K562 (cell line): ENCODE measurements around the gene AKT3. TPM values are rescaled to one million over a fixed set of nuclear protein-coding genes. Genes with fewer than 3 reads are reported as not detected.

ENCODE experiments used
- ATAC-seq: fragments of 200-7000 bp; cut with Tn5 transposase; 3 replicates; pipeline ENCODE4 v1.9.1; 2020; ENCODE audit warnings: moderate library complexity
- BruUV-seq: library from RNA; stranded (reverse); fragments of 400-500 nt; replicated peaks from 2 replicates; lab custom pipeline; 2021; lab: Mats Ljungman, UMichigan
- CTCF ChIA-PET: fragments of 300-600 bp; formaldehyde crosslinking; extraction: SDS; loops from one replicate; lab custom pipeline; 2021; ENCODE audit warnings: low intra/inter-chr PET ratio; lab: Yijun Ruan, JAX
- POLR2A ChIA-PET: fragments of 300-600, 350-650 bp; sonication (Branson Sonifier 250); formaldehyde crosslinking; extraction: SDS; loops from one replicate; lab custom pipeline; 2021; ENCODE audit warnings: antibody characterized with exemption, inconsistent platforms; lab: Yijun Ruan, JAX
- DNase-seq, 4 experiments: peaks; one replicate each; pipeline versions ENCODE4 v3.0.0 to v3.0.0-alpha.2; 2011 to 2018; ENCODE audit warnings: low spot score in 3 of 4, mixed read lengths in 3 of 4; ENCODE audit errors: extremely low read depth in 1 of 4
- FAIRE-seq: peaks from 2 replicates; lab custom pipeline; 2011; peaks lifted over from hg19 to GRCh38; lab: Jason Lieb, UNC
- H2AFZ ChIP-seq: 2 replicates; pipeline ENCODE4 v1.6.0; 2011; ENCODE audit warnings: low read depth, low read length, control low read depth, inconsistent platforms
- H3K27ac ChIP-seq: fragments of 200-600 bp; 3 replicates; pipeline ENCODE4 v1.8.0; 2011; ENCODE audit warnings: low read depth, mild to moderate bottlenecking, control low read depth, inconsistent platforms, low read length, moderate library complexity, mixed read lengths; ENCODE audit errors: extremely low read depth
- H3K27me3 ChIP-seq, 2 experiments: fragments of 300-600 bp in 1 of 2; 2 replicates in 1 of 2; 3 replicates in 1 of 2; pipeline versions ENCODE4 v1.6.0 to v1.8.0; 2011; ENCODE audit warnings: inconsistent platforms in 2 of 2, low read length in 2 of 2, mild to moderate bottlenecking in 1 of 2, mixed read lengths in 1 of 2, moderate library complexity in 1 of 2; ENCODE audit not compliant: control insufficient read depth in 2 of 2, insufficient read depth in 2 of 2
- H3K36me3 ChIP-seq: fragments of 300-600 bp; 3 replicates; pipeline ENCODE4 v1.8.0; 2011; ENCODE audit warnings: mild to moderate bottlenecking, low read length, inconsistent platforms; ENCODE audit not compliant: control insufficient read depth, insufficient read depth
- H3K4me1 ChIP-seq, 2 experiments: fragments of 200-600 bp in 1 of 2; replicated peaks in 1 of 2; 2 replicates in 1 of 2; 3 replicates in 1 of 2; pipeline versions ENCODE4 v1.5.1 to v1.8.0; 2011; ENCODE audit warnings: inconsistent platforms in 2 of 2, low read length in 2 of 2, mild to moderate bottlenecking in 1 of 2, mixed read lengths in 1 of 2, moderate library complexity in 1 of 2; ENCODE audit not compliant: control insufficient read depth in 2 of 2, insufficient read depth in 2 of 2
- H3K4me2 ChIP-seq: 2 replicates; pipeline ENCODE4 v1.6.1; 2011; ENCODE audit warnings: low read length, control low read depth, inconsistent platforms, mixed read lengths; ENCODE audit not compliant: insufficient read depth
- H3K4me3 ChIP-seq: fragments of 200-600 bp; sonication (generic), shearing (Covaris generic); 2 replicates; pipeline ENCODE4 v1.5.1; 2016; ENCODE audit warnings: control low read depth, inconsistent platforms
- H3K79me2 ChIP-seq: fragments of 200-600 bp; 3 replicates; pipeline ENCODE4 v1.8.0; 2011; ENCODE audit warnings: low read length, inconsistent platforms; ENCODE audit not compliant: control insufficient read depth, insufficient read depth
- H3K9ac ChIP-seq, 2 experiments: 2 replicates each; pipeline versions ENCODE4 v1.6.0 to v1.6.1; 2011; ENCODE audit warnings: low read depth in 2 of 2, low read length in 2 of 2, control low read depth in 1 of 2, inconsistent platforms in 1 of 2, mild to moderate bottlenecking in 1 of 2, mixed read lengths in 1 of 2; ENCODE audit not compliant: insufficient read depth in 1 of 2
- H3K9me1 ChIP-seq: one replicate; pipeline ENCODE4 v1.6.0; 2011; ENCODE audit warnings: inconsistent platforms, mild to moderate bottlenecking, low read length, moderate library complexity; ENCODE audit not compliant: control insufficient read depth, insufficient read depth
- H3K9me3 ChIP-seq: replicated peaks from 2 replicates; pipeline ENCODE4 v1.5.1; 2011; ENCODE audit warnings: low read depth, low read length, inconsistent platforms; ENCODE audit not compliant: control insufficient read depth, insufficient read depth
- H4K20me1 ChIP-seq: replicated peaks from 2 replicates; pipeline ENCODE4 v1.6.1; 2011; ENCODE audit warnings: low read length, inconsistent platforms, mixed read lengths; ENCODE audit not compliant: control insufficient read depth, insufficient read depth
- CGGBP1 ChIP-seq: fragments of 250-450 bp; sonication (Bioruptor Pico); IDR thresholded peaks from 2 replicates; pipeline ENCODE4 v1.9.0; 2021; ENCODE audit warnings: mild to moderate bottlenecking
- CHD1 ChIP-seq: fragments of 200-600 bp; sonication (generic); IDR thresholded peaks from one replicate; pipeline ENCODE4 v1.6.1; 2012; ENCODE audit warnings: mild to moderate bottlenecking, moderate library complexity, low read length, inconsistent platforms
- DNMT1 ChIP-seq: fragments of 450-650 bp; IDR thresholded peaks from 2 replicates; pipeline ENCODE4 v1.6.1; 2016; ENCODE audit warnings: antibody characterized with exemption, mild to moderate bottlenecking
- ELF2 ChIP-seq: fragments of 250-450 bp; sonication (Bioruptor Pico); IDR thresholded peaks from 2 replicates; pipeline ENCODE4 v1.5.0; 2021; ENCODE audit warnings: mild to moderate bottlenecking
- ETV5 ChIP-seq: sonication (generic); formaldehyde crosslinking; IDR thresholded peaks from 2 replicates; pipeline ENCODE4 v1.4.0; 2020; ENCODE audit warnings: low read depth, mild to moderate bottlenecking, missing genetic modification reagents
- FOXK2 ChIP-seq, 2 experiments: fragments of 450-650 bp; IDR thresholded peaks in 1 of 2; conservative IDR thresholded peaks in 1 of 2; 2 replicates each; pipeline ENCODE4 v1.6.1; 2016; ENCODE audit warnings: low read depth in 2 of 2, mild to moderate bottlenecking in 1 of 2
- KLF16 ChIP-seq: IDR thresholded peaks from 2 replicates; pipeline ENCODE4 v1.6.1; 2016; ENCODE audit warnings: antibody characterized with exemption
- LARP7 ChIP-seq: fragments of 450-650 bp; IDR thresholded peaks from 2 replicates; pipeline ENCODE4 v1.6.1; 2016
- MCM5 ChIP-seq: fragments of 450-650 bp; IDR thresholded peaks from 2 replicates; pipeline ENCODE4 v1.6.1; 2016; ENCODE audit warnings: low read depth
- MITF ChIP-seq: IDR thresholded peaks from 2 replicates; pipeline ENCODE4 v1.6.1; 2014; ENCODE audit warnings: antibody characterized with exemption
- NCOA4 ChIP-seq: fragments of 450-650 bp; IDR thresholded peaks from 2 replicates; pipeline ENCODE4 v1.6.1; 2018; ENCODE audit warnings: mild to moderate bottlenecking; ENCODE audit not compliant: partially characterized antibody
- POU5F1 ChIP-seq: fragments of 150-350 bp; IDR thresholded peaks from 2 replicates; pipeline ENCODE4 v1.6.1; 2014; ENCODE audit warnings: borderline replicate concordance, low read length, low read depth, mild to moderate bottlenecking; ENCODE audit not compliant: partially characterized antibody
- SETDB1 ChIP-seq: IDR thresholded peaks from one replicate; pipeline ENCODE4 v1.6.1; 2012; ENCODE audit warnings: low read length, control low read depth, inconsistent platforms
- SLC30A9 ChIP-seq: fragments of 250-450 bp; sonication (Bioruptor Pico); IDR thresholded peaks from 2 replicates; pipeline ENCODE4 v1.8.0; 2022; ENCODE audit warnings: mild to moderate bottlenecking, moderate library complexity
- SNIP1 ChIP-seq: fragments of 450-650 bp; IDR thresholded peaks from 2 replicates; pipeline ENCODE4 v1.7.1; 2017; ENCODE audit warnings: low read depth, mild to moderate bottlenecking
- ZBTB2 ChIP-seq: fragments of 450-650 bp; IDR thresholded peaks from 2 replicates; pipeline ENCODE4 v1.6.1; 2016; ENCODE audit warnings: antibody characterized with exemption
- ZNF143 ChIP-seq: sonication (generic); formaldehyde crosslinking; IDR thresholded peaks from 2 replicates; pipeline ENCODE4 v1.9.0; 2022; ENCODE audit warnings: mild to moderate bottlenecking, missing genetic modification reagents
- WGBS: fragments of 100-300 bp; shearing (Covaris generic); methylation state at CpG from one replicate; pipeline ENCODE4 v1.1.6; 2016; ENCODE audit warnings: low coverage, mixed read lengths; ENCODE audit not compliant: insufficient coverage; ENCODE audit errors: missing lambda C conversion rate; 5-methylcytosine and 5-hydroxymethylcytosine counted together
- in situ Hi-C: fragments of 300-500 bp; cut with MboI; formaldehyde crosslinking; loops from 4 replicates; pipeline ENCODE4 v1.15.0; 2018; ENCODE audit warnings: inconsistent platforms, mixed read lengths
- intact Hi-C: fragments of 100-400 bp; cut with micrococcal nuclease; formaldehyde crosslinking; loops from 2 replicates; pipeline ENCODE4 v1.14.2; 2022
- polyA plus RNA-seq, 8 experiments: library from polyadenylated mRNA; depleted of rRNA in 4 of 8; stranded (reverse) in 5 of 8; unstranded in 3 of 8; fragments of >200 nt; fragmentation: Nextera tagmentation in 2 of 8; fragmentation: Illumina TruSeq in 1 of 8; extraction: Ambion mirVana in 2 of 8; extraction: Trizol in 1 of 8; gene quantifications; 2 replicates each; pipeline versions ENCODE4 v1.2.1 to v1.2.3, GENCODE V29; 2011 to 2014; ENCODE audit warnings: inconsistent platforms in 1 of 8, missing spikeins in 1 of 8
- total RNA-seq, 7 experiments: library from RNA; depleted of rRNA in 6 of 7; stranded (reverse); fragments of >200 nt in 6 of 7; fragmentation: Illumina TruSeq in 2 of 7; extraction: Trizol in 2 of 7; gene quantifications; 2 replicates each; pipeline versions ENCODE4 v1.2.1 to v1.2.3, GENCODE V29; 2011 to 2021; ENCODE audit warnings: low replicate concordance in 1 of 7
- TF ChIP-seq, protein P1 (sequence below): sonication (generic); formaldehyde crosslinking; IDR thresholded peaks from 2 replicates; pipeline ENCODE4 v1.8.1; 2023; ENCODE audit warnings: mild to moderate bottlenecking, missing genetic modification reagents, moderate library complexity
- TF ChIP-seq, protein P2 (sequence below): fragments of 250-450 bp; sonication (Bioruptor Pico); IDR thresholded peaks from 2 replicates; pipeline ENCODE4 v1.5.0; 2021
- TF ChIP-seq, protein P3 (sequence below): fragments of 250-450 bp; sonication (Bioruptor Pico); IDR thresholded peaks from 2 replicates; pipeline ENCODE4 v1.4.0; 2020

Gene AKT3
- total and polyA plus RNA-seq, 9 of the 15 experiments (the other 6 are each of a cell fraction or from before 2014, with no cell fraction given) = 0.04 to 0.54 (median 0.18) TPM; not detected in 1

DNA sequence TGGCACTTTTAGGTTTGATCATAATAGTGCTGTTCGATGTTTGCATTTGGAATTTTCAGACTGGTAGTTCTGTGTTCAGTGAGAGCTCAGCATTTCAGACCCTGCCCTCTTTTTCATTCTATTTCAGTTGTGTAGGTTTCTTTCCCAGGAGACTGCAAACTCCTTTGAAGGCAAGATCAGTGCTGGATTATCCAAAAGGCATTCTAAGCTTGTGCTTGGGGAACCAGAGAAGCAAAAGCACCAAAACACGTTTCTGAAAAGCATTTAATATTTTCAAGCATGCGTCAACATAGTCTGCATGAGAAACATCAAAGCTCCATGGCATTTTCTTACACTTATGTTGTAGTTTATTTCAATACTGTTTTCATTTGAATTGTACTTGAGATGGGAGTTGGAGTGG is 302.2 kb downstream of the AKT3 start:
- ChIA-PET CTCF (no interaction called here), POLR2A (no interaction called here)
- no peak for ATAC-seq
- Histone ChIP-seq H3K79me2 (no peaks in the 10 kb centered on the region), H3K9ac (no peak overlapping the region), H3K4me3 (no peak overlapping the region), H3K27me3 (no peaks in the 10 kb centered on the region), H3K9me1 (no peaks in the 10 kb centered on the region), H4K20me1 (no peaks in the 10 kb centered on the region), H3K36me3 (no peaks in the 10 kb centered on the region), H3K27ac (no peak overlapping the region), H3K4me1 (no peaks in the 10 kb centered on the region), H2AFZ (no peak overlapping the region), H3K4me2 (no peak overlapping the region), H3K9me3 (no peaks in the 10 kb centered on the region)
- TF ChIP-seq SNIP1 = no peak
- TF ChIP-seq ZNF143 (CRISPR knock-in tag) = no peak
- TF ChIP-seq MCM5 = no peak
- no peak for TF ChIP-seq SETDB1
- TF ChIP-seq CHD1 = no peak
- TF ChIP-seq FOXK2 (conservative IDR thresholded peaks at IDR 0.05 in 1 of 2, IDR thresholded peaks at IDR 0.05 in 1 of 2; ENCODE audit: low read depth in 2 of 2) = no peak
- TF ChIP-seq CGGBP1 (CRISPR knock-in tag) = no peak
- TF ChIP-seq, protein P1, sequence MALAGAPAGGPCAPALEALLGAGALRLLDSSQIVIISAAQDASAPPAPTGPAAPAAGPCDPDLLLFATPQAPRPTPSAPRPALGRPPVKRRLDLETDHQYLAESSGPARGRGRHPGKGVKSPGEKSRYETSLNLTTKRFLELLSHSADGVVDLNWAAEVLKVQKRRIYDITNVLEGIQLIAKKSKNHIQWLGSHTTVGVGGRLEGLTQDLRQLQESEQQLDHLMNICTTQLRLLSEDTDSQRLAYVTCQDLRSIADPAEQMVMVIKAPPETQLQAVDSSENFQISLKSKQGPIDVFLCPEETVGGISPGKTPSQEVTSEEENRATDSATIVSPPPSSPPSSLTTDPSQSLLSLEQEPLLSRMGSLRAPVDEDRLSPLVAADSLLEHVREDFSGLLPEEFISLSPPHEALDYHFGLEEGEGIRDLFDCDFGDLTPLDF (CRISPR knock-in tag) = no peak
- TF ChIP-seq ELF2 (CRISPR knock-in tag) = no peak
- no peak for TF ChIP-seq MITF
- TF ChIP-seq POU5F1 = no peak
- no peak for TF ChIP-seq SLC30A9
- TF ChIP-seq LARP7 = no peak
- no peak for TF ChIP-seq ZBTB2
- TF ChIP-seq, protein P2, sequence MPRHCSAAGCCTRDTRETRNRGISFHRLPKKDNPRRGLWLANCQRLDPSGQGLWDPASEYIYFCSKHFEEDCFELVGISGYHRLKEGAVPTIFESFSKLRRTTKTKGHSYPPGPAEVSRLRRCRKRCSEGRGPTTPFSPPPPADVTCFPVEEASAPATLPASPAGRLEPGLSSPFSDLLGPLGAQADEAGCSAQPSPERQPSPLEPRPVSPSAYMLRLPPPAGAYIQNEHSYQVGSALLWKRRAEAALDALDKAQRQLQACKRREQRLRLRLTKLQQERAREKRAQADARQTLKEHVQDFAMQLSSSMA (CRISPR knock-in tag) = no peak
- TF ChIP-seq DNMT1 = no peak
- TF ChIP-seq, protein P3, sequence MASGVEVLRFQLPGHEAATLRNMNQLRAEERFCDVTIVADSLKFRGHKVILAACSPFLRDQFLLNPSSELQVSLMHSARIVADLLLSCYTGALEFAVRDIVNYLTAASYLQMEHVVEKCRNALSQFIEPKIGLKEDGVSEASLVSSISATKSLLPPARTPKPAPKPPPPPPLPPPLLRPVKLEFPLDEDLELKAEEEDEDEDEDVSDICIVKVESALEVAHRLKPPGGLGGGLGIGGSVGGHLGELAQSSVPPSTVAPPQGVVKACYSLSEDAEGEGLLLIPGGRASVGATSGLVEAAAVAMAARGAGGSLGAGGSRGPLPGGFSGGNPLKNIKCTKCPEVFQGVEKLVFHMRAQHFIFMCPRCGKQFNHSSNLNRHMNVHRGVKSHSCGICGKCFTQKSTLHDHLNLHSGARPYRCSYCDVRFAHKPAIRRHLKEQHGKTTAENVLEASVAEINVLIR (CRISPR knock-in tag) = no peak
- no peak for TF ChIP-seq NCOA4
- TF ChIP-seq KLF16 = no peak
- no peak for TF ChIP-seq ETV5 (CRISPR knock-in tag)
- 0% methylated on average over 3 of the region's 3 CpGs for WGBS
- intact Hi-C loops = no loop called here
- in situ Hi-C loops = no loop called here
- DNase-seq = no peak
- no peak for FAIRE-seq
- no TSS peak for BruUV-seq
